EL (cell line): ENCODE results near the gene ANKS4B.
"Not testable (repeated sequence)": the region's sequence is repeated elsewhere in the genome, so short reads cannot be mapped to it uniquely, and the experiment has no call there.

Source experiments
- DNase-seq: peaks from one replicate; pipeline ENCODE4 v3.0.0-alpha.2; 2016

Gene ANKS4B

GRCh38 chr16:21233521-21234150, at the start of gene ANKS4B:
Gene ANKS4B, plus strand, starts transcription at chr16:21233699. Its CDS starts 39 bp downstream, at chr16:21233738.
- DNase-seq, result no peak

- DNase-seq, result no peak
Measured at GRCh38 chr16:21183995-21184394, 49.5 kb upstream of the ANKS4B start.

- DNase-seq, result no peak
Measured at GRCh38 chr16:21184834-21185233, 48.7 kb upstream of the ANKS4B start.

- no peak for DNase-seq
Measured at GRCh38 chr16:21185659-21186325, 47.7 kb upstream of the ANKS4B start.

- no peak for DNase-seq
Measured at GRCh38 chr16:21186326-21186691, 47.2 kb upstream of the ANKS4B start.

GRCh38 chr16:21189311-21189710, 44.2 kb upstream of the ANKS4B start:
- no peak for DNase-seq

GRCh38 chr16:21190013-21190412, 43.5 kb upstream of the ANKS4B start:
- DNase-seq, result no peak

- DNase-seq, result peak; percentile 21
Measured at GRCh38 chr16:21190599-21190998, 42.9 kb upstream of the ANKS4B start.

GRCh38 chr16:21192991-21193390, 40.5 kb upstream of the ANKS4B start:
- DNase-seq, result no peak

- no peak for DNase-seq
Measured at GRCh38 chr16:21194771-21195301, 38.7 kb upstream of the ANKS4B start.

GRCh38 chr16:21195330-21195729, 38.2 kb upstream of the ANKS4B start:
- not testable (repeated sequence) for DNase-seq

- DNase-seq, result no peak
Measured at GRCh38 chr16:21197112-21197511, 36.4 kb upstream of the ANKS4B start.

GRCh38 chr16:21197621-21198020, 35.9 kb upstream of the ANKS4B start:
- no peak for DNase-seq

- DNase-seq, result no peak
Measured at GRCh38 chr16:21199607-21200218, 33.8 kb upstream of the ANKS4B start.

GRCh38 chr16:21203155-21203797, 30.2 kb upstream of the ANKS4B start:
- no peak for DNase-seq

GRCh38 chr16:21205303-21205702, 28.2 kb upstream of the ANKS4B start:
- DNase-seq, result no peak

GRCh38 chr16:21206550-21206949, 26.9 kb upstream of the ANKS4B start:
- no peak for DNase-seq

GRCh38 chr16:21208446-21209230, 24.9 kb upstream of the ANKS4B start:
- no peak for DNase-seq

GRCh38 chr16:21211486-21211885, 22.0 kb upstream of the ANKS4B start, which contains the start of gene ZP2:
Gene ZP2, minus strand, starts transcription at chr16:21211574. Its CDS starts 27 bp downstream, at chr16:21211547.
- DNase-seq, result no peak

GRCh38 chr16:21214086-21214485, 19.4 kb upstream of the ANKS4B start:
- no peak for DNase-seq

GRCh38 chr16:21217121-21217520, 16.4 kb upstream of the ANKS4B start:
- DNase-seq, result no peak

- no peak for DNase-seq
Measured at GRCh38 chr16:21218153-21218552, 15.3 kb upstream of the ANKS4B start.

GRCh38 chr16:21219551-21219950, 13.9 kb upstream of the ANKS4B start:
- DNase-seq, result no peak
